Jurkat, Clone E6-1 (cell line): ENCODE measurements around the gene TXNRD3. TPM values are rescaled to one million over a fixed set of nuclear protein-coding genes. Genes with fewer than 3 reads are reported as not detected.

ENCODE experiments used
- DNase-seq: peaks from one replicate; pipeline ENCODE4 v3.0.0-alpha.2; 2011; ENCODE audit warnings: low read depth, low spot score
- H3K4me3 ChIP-seq: 2 replicates; pipeline ENCODE4 v1.5.1; 2011; ENCODE audit warnings: mild to moderate bottlenecking, low read length, control low read depth, moderate library complexity
- polyA plus RNA-seq: library from polyadenylated mRNA; unstranded; fragments of >200 nt; gene quantifications from one replicate; pipeline ENCODE4 v1.2.1, GENCODE V29; 2012; ENCODE audit warnings: missing spikeins; ENCODE audit not compliant: insufficient read length, insufficient read depth

Gene TXNRD3
- 14.7 TPM for polyA plus RNA-seq

- peak; percentile 28 for DNase-seq
- peak within 1 kb of the TSS; percentile 63 for H3K4me3 ChIP-seq
These were observed at the start of gene TXNRD3 for GRCh38 chr3:126654571-126655383. TSS of gene TXNRD3 (minus strand) at chr3:126655124.

- DNase-seq = peak; percentile 94
- H3K4me3 ChIP-seq = peak within 1 kb of the TSS; percentile 81
These were observed 48.9 kb upstream of the TXNRD3 start, which contains the start of gene CHCHD6 for GRCh38 chr3:126703512-126704493. TSS of gene CHCHD6 (plus strand) at chr3:126704240. CDS start at chr3:126704313, 73 bp downstream.

GRCh38 chr3:126699011-126699410, 44.1 kb upstream of the TXNRD3 start:
- no peak for DNase-seq
- H3K4me3 ChIP-seq = no peak overlapping the region

GRCh38 chr3:126696701-126697267, 41.9 kb upstream of the TXNRD3 start:
- no peak for DNase-seq
- no peak overlapping the region for H3K4me3 ChIP-seq

GRCh38 chr3:126693921-126694320, 39.0 kb upstream of the TXNRD3 start:
- no peak for DNase-seq
- no peak overlapping the region for H3K4me3 ChIP-seq

GRCh38 chr3:126692858-126693257, 37.9 kb upstream of the TXNRD3 start:
- DNase-seq = no peak
- H3K4me3 ChIP-seq = no peak overlapping the region

GRCh38 chr3:126691765-126692164, 36.8 kb upstream of the TXNRD3 start:
- no peak overlapping the region for H3K4me3 ChIP-seq
- DNase-seq = no peak

- H3K4me3 ChIP-seq = no peak overlapping the region
- no peak for DNase-seq
These were observed 30.6 kb upstream of the TXNRD3 start for GRCh38 chr3:126685493-126685892.

GRCh38 chr3:126685021-126685420, 30.1 kb upstream of the TXNRD3 start:
- H3K4me3 ChIP-seq = no peak overlapping the region
- DNase-seq = no peak

- no peak overlapping the region for H3K4me3 ChIP-seq
- no peak for DNase-seq
These were observed 29.4 kb upstream of the TXNRD3 start for GRCh38 chr3:126684218-126684751.

- H3K4me3 ChIP-seq = no peak overlapping the region
- no peak for DNase-seq
These were observed 28.1 kb upstream of the TXNRD3 start for GRCh38 chr3:126683069-126683468.

- DNase-seq = no peak
- no peak overlapping the region for H3K4me3 ChIP-seq
These were observed 27.1 kb upstream of the TXNRD3 start for GRCh38 chr3:126682009-126682408.

GRCh38 chr3:126680667-126681055, 25.7 kb upstream of the TXNRD3 start:
- no peak for DNase-seq

GRCh38 chr3:126679831-126680666, 25.1 kb upstream of the TXNRD3 start:
- H3K4me3 ChIP-seq = no peak overlapping the region
- DNase-seq = no peak

More at GRCh38 chr3:126680667-126681055, 25.7 kb upstream of the TXNRD3 start:
- no peak overlapping the region for H3K4me3 ChIP-seq

GRCh38 chr3:126679318-126679751, 24.4 kb upstream of the TXNRD3 start:
- peak overlapping the region; percentile 37 for H3K4me3 ChIP-seq
- DNase-seq = peak; percentile 52

- DNase-seq = peak; percentile 67
- peak overlapping the region; percentile 37 for H3K4me3 ChIP-seq
These were observed 23.9 kb upstream of the TXNRD3 start for GRCh38 chr3:126678693-126679317.

GRCh38 chr3:126677862-126678503, 23.1 kb upstream of the TXNRD3 start:
- no peak overlapping the region for H3K4me3 ChIP-seq
- no peak for DNase-seq
